Fibroblast of lung (primary cell): ENCODE measurements around the gene MGAT5.

Experiments
- CTCF ChIP-seq, 2 donors: IDR thresholded peaks in 1 of 2; conservative IDR thresholded peaks in 1 of 2; 1 replicate in 1 of 2; 2 replicates in 1 of 2; pipeline ENCODE4 v1.5.1; 2011 to 2012; ENCODE audit warnings: low read length in 2 of 2, control low read depth in 1 of 2, inconsistent platforms in 1 of 2, low read depth in 1 of 2, mild to moderate bottlenecking in 1 of 2
- EZH2 ChIP-seq: IDR thresholded peaks from 2 replicates; pipeline ENCODE4 v1.5.1; 2012; ENCODE audit warnings: low read length, control low read depth, mild to moderate bottlenecking; ENCODE audit errors: missing control alignments

GRCh38 chr2:134368009-134368817 is 114.3 kb downstream of the MGAT5 start:
- TF ChIP-seq CTCF (conservative IDR thresholded peaks at IDR 0.05 in 1 of 2, IDR thresholded peaks at IDR 0.05 in 1 of 2; ENCODE audit: low read depth in 1 of 2, low read length in 2 of 2) (no peak), EZH2 (no peak)
